Measurements from ENCODE around the gene LPP. TPM values are rescaled to one million over a fixed set of nuclear protein-coding genes. Genes with fewer than 3 reads are reported as not detected.

Gene LPP
- total RNA-seq, 2 donors from 2014 or later, result 1,568 to 1,607 TPM

GRCh38 chr3:188390343-188390718, 236.4 kb downstream of the LPP start:
- DNase-seq (ENCODE audit: low spot score) (no peak), ATAC-seq (ENCODE audit: insufficient number of reproducible peaks, low FRiP score, low read depth) (no peak)
- Histone ChIP-seq H3K4me1 (ENCODE audit: control insufficient read depth in 1 of 2, low read depth in 2 of 2) (peaks cover 48 to 94% of the 10 kb centered on the region in 2 donors), H3K27me3 (replicated peaks; ENCODE audit: insufficient read depth) (no peaks in the 10 kb centered on the region), H3K36me3 (no peaks in the 10 kb centered on the region), H3K27ac (peak overlapping the region; percentile 21 to 45), H3K4me3 (peak overlapping the region; percentile 25), H3K9me3 (no peaks in the 10 kb centered on the region)
- no peak for TF ChIP-seq CTCF (IDR thresholded peaks at IDR 0.05)

GRCh38 chr3:188390775-188391443, 237.0 kb downstream of the LPP start:
- Histone ChIP-seq H3K27me3 (replicated peaks; ENCODE audit: insufficient read depth) (no peaks in the 10 kb centered on the region), H3K27ac (peak overlapping the region; percentile 21 to 45), H3K4me3 (no peak overlapping the region), H3K9me3 (no peaks in the 10 kb centered on the region), H3K4me1 (ENCODE audit: control insufficient read depth in 1 of 2, low read depth in 2 of 2) (peaks cover 42 to 88% of the 10 kb centered on the region in 2 donors), H3K36me3 (no peaks in the 10 kb centered on the region)
- TF ChIP-seq CTCF (IDR thresholded peaks at IDR 0.05), result no peak
- no peak for ATAC-seq (ENCODE audit: insufficient number of reproducible peaks, low FRiP score, low read depth)
- no peak for DNase-seq (ENCODE audit: low spot score)

GRCh38 chr3:188391592-188391991, 237.6 kb downstream of the LPP start:
- Histone ChIP-seq H3K27ac (peak overlapping the region in 1 of 2 donors; percentile 45), H3K9me3 (no peaks in the 10 kb centered on the region), H3K4me1 (ENCODE audit: control insufficient read depth in 1 of 2, low read depth in 2 of 2) (peaks cover 41 to 88% of the 10 kb centered on the region in 2 donors), H3K36me3 (no peaks in the 10 kb centered on the region), H3K27me3 (replicated peaks; ENCODE audit: insufficient read depth) (no peaks in the 10 kb centered on the region), H3K4me3 (no peak overlapping the region)
- no peak for TF ChIP-seq CTCF (IDR thresholded peaks at IDR 0.05)
- no peak for DNase-seq (ENCODE audit: low spot score)
- no peak for ATAC-seq (ENCODE audit: insufficient number of reproducible peaks, low FRiP score, low read depth)

GRCh38 chr3:188392076-188392475, 238.1 kb downstream of the LPP start:
- no peaks in the 10 kb centered on the region for H3K36me3 ChIP-seq
- no peak overlapping the region for H3K27ac ChIP-seq
- no peak for TF ChIP-seq CTCF (IDR thresholded peaks at IDR 0.05)
- H3K4me3 ChIP-seq, result no peak overlapping the region
- ATAC-seq (ENCODE audit: insufficient number of reproducible peaks, low FRiP score, low read depth), result no peak
- H3K4me1 ChIP-seq (ENCODE audit: control insufficient read depth in 1 of 2, low read depth in 2 of 2), result peaks cover 43 to 88% of the 10 kb centered on the region in 2 donors
- no peak for DNase-seq (ENCODE audit: low spot score)
- H3K27me3 ChIP-seq (replicated peaks; ENCODE audit: insufficient read depth), result no peaks in the 10 kb centered on the region
- no peaks in the 10 kb centered on the region for H3K9me3 ChIP-seq

GRCh38 chr3:188394623-188395022, 240.7 kb downstream of the LPP start:
- no peak for TF ChIP-seq CTCF (IDR thresholded peaks at IDR 0.05)
- no peaks in the 10 kb centered on the region for H3K9me3 ChIP-seq
- no peak for ATAC-seq (ENCODE audit: insufficient number of reproducible peaks, low FRiP score, low read depth)
- DNase-seq (ENCODE audit: low spot score), result no peak
- no peak overlapping the region for H3K4me3 ChIP-seq
- H3K27ac ChIP-seq, result no peak overlapping the region
- H3K36me3 ChIP-seq, result no peaks in the 10 kb centered on the region
- peaks cover 50 to 88% of the 10 kb centered on the region in 2 donors for H3K4me1 ChIP-seq (ENCODE audit: control insufficient read depth in 1 of 2, low read depth in 2 of 2)
- no peaks in the 10 kb centered on the region for H3K27me3 ChIP-seq (replicated peaks; ENCODE audit: insufficient read depth)
